CMK (cell line): ENCODE results near the gene BAZ1A.
"Not testable (repeated sequence)": the region's sequence is repeated elsewhere in the genome, so short reads cannot be mapped to it uniquely, and the experiment has no call there.

Experiments used
- DNase-seq: peaks from one replicate; pipeline ENCODE4 v3.0.0-alpha.2; 2010; ENCODE audit warnings: low read depth

The BAZ1A gene

GRCh38 chr14:34781242-34781641 is 93.9 kb downstream of the BAZ1A start:
- no peak for DNase-seq

DNA sequence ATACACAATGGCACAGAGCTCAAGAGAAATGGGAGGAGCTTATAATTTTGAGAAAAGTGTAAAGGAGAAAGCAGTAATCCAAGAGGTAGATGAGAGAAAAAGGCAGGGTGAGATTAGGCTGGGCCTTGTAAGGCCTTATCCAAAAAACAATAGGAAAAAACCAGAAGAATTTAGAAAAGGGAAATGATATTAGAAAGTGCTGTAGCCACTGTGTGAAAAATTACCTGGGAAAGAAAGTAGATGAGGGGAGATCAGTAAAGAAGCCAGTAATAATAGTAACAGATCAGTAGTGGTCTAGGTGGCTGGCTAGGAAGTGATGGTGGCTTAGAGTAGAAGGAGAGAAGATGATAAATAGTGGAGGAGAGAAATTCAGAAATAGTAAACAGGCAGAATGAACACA is 94.5 kb downstream of the BAZ1A start:
- DNase-seq = no peak

DNA sequence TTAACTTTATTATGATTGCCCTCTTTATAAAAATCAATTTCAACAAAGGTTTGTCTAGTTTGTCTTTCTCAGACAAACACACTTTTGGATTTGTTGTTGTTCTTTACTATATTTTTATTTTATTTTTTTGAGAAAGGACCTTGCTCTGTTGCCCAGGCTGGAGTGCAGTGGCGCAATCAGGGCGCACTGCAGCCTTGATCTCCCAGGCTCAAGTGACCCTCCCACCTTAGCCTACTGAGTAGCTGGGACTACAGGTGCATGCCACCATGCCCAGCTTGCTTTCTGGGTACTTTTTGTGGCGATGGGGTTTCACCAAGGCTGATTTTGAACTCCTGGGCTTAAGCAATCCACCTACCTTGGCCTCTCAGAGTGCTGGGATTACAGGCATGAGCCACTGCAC is 96.4 kb downstream of the BAZ1A start:
- no peak for DNase-seq

- no peak for DNase-seq
Observed at GRCh38 chr14:34776611-34777010, 98.5 kb downstream of the BAZ1A start.

DNA sequence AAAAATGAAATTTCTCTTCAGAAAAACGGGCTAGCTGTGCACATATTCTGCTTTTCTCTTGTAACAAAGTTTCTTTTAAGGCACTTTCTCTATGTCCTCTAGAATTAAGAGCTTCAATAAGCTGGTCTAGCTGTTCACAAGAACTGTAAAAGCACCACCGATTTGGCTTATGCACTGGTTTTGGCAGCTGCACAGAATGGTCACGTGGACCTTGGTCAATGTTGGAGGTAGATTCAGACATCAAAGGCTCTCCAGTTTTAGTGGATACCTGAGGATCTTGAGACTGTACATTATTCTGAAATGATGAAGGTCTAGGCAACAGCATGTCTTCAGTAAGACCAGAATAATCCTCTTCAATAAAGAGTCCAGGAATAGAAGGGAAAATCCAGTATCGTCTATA is 99.2 kb downstream of the BAZ1A start:
- no peak for DNase-seq

GRCh38 chr14:34775342-34775741 is 99.8 kb downstream of the BAZ1A start:
- DNase-seq = no peak

- DNase-seq = no peak
Observed at GRCh38 chr14:34770901-34771300, 104.3 kb downstream of the BAZ1A start.

DNA sequence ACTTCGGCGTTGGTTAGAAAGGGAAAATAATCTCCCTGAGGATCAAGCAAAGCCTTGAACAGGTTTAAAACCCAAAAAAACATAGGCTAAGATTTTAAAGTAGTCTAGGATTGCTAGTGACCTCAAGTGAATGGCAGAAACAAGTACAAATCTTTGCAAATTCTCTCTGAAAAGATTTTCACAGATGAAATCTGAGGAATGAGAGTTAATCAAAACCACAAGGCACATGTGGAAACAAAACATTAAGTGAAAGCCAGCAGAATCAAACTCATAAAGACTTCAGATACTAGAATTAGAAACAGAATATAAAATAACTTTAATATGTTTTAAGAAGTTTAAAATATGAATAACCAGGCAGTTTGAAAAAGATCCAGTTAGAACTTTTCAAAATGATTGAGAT is 108.6 kb downstream of the BAZ1A start:
- no peak for DNase-seq

- no peak for DNase-seq
Observed at GRCh38 chr14:34766060-34766459, 109.1 kb downstream of the BAZ1A start.

- DNase-seq = no peak
Observed at GRCh38 chr14:34755215-34755614, 119.9 kb downstream of the BAZ1A start.

- DNase-seq = no peak
Observed at GRCh38 chr14:34754687-34755086, 120.5 kb downstream of the BAZ1A start.

DNA sequence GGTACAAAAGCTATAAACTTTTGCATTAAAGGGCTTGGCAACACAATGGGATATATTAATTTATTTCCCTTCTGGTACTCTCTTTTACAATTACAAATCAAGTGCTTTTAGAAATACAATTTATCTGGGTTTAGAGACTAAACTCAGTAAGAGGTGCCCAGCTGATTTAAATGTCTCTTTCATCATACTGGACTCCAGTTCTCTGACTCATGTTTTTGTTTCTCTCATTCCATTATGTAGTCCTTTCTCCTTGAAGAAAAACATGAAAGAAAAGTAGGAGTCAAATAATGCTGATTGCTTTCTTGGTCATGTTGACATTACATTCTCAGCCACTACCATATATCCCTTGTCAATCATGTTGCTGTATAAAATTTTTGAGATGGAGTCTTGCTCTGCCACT is 124.5 kb downstream of the BAZ1A start:
- DNase-seq = no peak

GRCh38 chr14:34750233-34750632 is 124.9 kb downstream of the BAZ1A start:
- no peak for DNase-seq

DNA sequence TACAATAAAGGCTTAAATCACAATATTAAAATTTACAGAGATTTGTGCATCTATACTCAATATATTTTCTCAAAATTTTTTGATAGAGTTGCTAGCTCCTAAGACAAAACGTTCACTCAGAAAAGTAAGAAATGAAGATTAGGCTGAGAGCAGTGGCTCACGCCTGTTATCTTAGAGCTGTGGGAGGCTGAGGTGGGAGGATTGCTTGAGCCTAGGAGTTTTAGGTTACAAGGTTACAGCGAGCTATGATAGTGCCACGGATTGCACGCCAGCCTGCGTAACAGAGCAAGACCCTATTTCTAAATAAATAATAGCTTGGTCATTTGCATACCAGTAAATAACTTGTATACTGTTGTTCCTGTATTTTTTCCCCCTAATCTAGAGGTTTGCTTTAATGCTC is 125.8 kb downstream of the BAZ1A start:
- DNase-seq = no peak

DNA sequence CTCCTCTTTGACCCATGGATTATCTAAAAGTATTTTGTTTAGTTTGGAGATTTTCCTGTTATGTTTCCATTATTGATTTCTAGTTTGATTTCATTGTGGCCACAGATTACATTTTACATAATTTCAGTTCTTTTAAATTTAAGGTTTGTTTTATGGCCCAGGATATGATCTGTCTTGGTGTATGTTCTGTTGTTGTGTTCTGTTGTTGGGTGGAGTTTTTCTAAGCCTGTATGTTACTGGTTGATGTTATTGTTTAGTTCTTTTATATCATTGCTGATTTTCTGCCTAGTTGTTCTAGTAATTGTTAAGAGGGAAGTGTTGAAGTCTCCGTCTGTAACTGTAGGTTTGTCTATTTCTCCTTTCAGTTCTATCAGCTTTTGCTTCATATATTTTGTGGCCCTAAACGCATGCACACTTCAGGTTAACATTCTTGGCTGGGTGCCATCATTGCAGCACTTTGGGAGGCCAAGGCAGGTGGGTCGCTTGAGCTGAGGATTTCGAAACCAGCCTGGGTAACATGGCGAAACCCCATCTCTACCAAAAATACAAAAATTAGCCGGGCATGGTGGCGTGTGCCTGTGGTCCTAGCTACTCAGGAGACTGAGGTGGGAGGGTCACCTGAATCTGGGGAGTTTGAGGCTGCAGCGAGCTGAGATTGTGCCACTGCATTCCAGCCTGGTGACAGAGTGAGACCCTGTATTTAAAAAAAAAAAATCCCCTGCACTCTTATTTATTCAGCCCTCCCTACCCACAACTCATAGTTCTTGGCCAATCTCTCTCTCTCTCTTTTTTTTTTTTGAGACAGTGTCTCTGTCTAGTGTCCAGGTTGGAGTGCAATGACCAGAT is 132.7 kb downstream of the BAZ1A start:
- DNase-seq = no peak

- no peak for DNase-seq
Observed at GRCh38 chr14:34741840-34742239, 133.3 kb downstream of the BAZ1A start.

- DNase-seq = not testable (repeated sequence)
Observed at GRCh38 chr14:34740139-34740538, 135.0 kb downstream of the BAZ1A start.

DNA sequence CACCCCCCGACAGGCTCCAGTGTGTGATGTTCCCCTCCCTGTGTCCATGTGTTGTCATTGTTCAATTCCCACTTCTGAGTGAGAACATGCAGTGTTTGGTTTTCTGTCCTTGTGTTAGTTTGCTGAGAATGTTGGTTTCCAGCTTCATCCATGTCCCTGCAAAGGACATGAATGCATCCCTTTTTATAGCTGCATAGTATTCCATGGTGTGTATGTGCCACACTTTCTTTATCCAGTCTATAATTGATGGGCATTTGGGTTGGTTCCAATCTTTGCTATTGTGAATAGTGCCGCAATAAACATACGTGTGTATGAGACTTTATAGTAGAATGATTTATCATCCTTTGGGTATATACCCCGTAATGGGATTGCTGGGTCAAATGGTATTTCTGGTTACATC is 138.1 kb downstream of the BAZ1A start:
- DNase-seq = not testable (repeated sequence)

DNA sequence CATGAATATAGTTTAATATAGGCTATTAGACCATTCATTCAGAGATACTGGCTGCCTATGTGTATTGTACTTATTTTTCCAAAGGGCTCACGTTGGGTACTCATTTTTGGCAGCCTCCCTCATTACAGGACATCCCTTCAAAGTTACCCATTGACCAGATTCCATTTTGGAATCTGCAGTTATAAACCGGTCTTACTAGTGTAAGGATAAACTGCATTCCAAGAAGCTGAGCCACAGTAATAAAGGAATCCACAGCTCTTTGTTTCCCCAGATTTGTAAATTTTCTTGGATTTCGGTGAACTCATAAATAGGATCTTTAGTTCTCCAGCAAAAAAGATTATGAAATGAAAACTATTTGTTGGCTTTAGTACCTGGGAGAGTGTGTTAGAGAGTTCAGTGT is 141.9 kb downstream of the BAZ1A start:
- no peak for DNase-seq

DNA sequence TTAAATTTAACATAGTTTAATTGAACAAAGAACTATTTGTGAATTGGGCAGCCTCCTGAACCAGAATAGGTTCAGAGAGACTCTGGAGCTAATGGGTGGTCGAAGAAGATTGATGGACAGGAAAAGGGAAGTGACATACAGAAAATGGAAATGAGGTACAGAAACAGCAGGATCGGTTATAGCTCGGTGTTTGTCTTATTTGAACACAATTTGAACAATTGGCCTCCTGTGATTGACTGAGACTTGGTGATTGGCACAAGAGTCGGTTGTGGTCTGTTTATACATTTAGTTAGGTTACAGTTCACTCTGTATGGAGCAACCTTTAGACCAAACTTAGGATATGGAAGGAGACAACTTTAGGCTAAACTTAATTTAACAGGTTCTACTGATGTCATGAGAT is 142.4 kb downstream of the BAZ1A start:
- DNase-seq = no peak

DNA sequence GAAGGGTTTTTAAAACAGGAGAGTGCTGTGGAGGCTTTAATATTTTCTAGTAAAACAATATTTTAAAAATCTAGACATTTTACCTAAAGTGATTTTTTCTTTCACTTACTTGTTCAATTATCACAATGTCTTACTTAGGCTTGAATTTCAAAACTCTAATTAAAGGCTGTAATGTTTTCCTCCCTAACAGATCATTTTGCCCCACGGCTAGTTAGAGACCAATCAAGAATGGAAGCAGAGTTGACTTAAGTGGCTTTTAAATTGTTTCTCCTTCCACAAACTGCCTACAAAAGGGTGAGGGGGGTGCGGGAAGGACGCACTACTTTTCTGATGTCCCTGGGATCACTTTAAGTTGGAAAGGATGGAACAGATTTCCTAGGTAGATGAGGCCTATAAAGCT is 151.3 kb downstream of the BAZ1A start:
- no peak for DNase-seq

DNA sequence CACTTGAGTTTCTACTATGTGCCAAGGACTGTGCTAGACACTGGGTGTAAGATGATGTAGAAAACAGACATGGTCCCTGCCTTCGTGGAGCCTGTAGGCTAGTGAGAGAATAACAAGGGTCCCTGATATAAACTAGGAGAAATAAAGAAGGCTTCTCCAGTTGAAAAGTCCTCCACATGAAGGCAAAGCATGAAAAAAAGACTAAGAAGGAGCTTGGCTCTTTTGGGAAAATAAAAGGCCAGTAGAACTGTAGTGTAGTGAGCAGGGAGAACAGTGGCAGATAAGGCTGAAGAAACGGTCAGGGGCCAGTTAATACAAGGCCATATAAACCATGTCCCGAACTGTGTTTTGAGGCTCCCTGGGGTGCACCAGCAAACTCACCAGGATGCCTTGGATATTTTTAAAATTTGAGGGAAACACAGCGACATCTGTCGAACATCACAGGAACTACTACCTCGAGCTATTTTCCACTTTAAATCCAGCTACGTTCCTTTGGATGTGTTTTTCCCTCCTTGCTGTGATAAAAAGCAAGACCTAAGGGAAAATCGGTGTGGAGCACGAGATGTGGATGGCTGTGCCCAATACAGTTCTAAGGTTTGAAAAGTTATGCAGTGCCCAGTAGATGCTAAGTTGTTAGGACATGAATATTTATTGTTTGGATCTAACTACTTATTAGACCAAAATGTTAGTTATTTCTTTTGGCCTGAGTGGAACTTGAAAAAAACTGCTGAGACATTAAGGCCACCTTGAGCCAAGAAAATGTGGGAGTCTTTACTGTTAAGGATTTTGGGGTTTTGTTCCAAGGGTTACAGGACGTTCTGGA is 152.2 kb downstream of the BAZ1A start:
- no peak for DNase-seq

DNA sequence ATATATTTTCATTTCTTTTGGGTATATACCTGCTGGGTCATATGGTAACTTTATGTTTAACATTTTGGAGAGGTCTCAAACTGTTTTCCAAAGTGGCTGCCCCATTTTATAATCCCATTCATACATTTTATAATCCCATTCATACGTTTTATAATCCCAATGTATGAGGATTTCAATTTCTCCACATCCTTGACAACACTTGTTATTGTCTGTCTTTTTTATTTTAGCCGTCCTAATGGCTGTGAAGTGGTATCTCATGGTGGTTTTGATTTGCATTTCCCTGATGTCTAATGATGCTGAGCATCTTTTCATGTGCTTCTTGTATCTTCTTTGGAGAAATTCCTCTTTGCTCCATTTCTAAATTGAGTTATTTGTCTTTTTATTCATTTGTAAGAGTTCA is 154.0 kb downstream of the BAZ1A start:
- no peak for DNase-seq
